GM08714 (cell line): ENCODE measurements around the gene AHCYL2.
"Not testable (repeated sequence)": the region's sequence is repeated elsewhere in the genome, so short reads cannot be mapped to it uniquely, and the experiment has no call there.

ENCODE experiments used
- H3K4me3 ChIP-seq: fragments of 200-500 bp; sonication (Bioruptor generic); 2 replicates; pipeline ENCODE4 v1.5.1; 2014; ENCODE audit warnings: mild to moderate bottlenecking, low read length, inconsistent platforms
- ZNF274 ChIP-seq: IDR thresholded peaks from 2 replicates; pipeline ENCODE4 v1.6.1; 2012; ENCODE audit warnings: mild to moderate bottlenecking, low read depth, low read length

The AHCYL2 gene

DNA sequence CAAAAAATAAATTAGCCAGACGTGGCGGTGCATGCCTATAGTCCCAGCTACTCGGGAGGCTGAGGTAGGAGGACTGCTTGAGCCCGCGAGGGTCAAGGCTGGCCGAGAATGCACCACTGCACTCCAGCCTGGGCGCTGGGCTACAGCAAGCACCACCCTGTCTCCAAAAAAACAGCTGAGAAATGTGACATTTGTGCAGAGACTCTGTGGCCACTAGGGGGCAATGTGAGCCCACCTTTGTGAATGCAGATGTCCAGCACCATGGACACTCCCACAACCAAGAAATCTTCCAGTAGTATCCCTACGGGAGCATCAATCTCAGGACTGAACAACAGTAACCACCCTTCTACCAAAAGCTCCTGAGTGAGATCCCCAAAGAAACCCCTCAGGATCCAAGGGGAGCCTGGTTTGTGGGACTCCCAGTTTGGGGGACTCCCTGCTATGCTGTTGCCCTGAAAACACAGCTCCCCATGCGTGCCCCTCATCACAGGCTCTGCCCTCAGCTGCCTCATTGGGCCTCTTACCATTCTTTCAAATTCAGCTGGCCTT is 6.2 kb upstream of the AHCYL2 start:
- H3K4me3 ChIP-seq: no peak overlapping the region
- no peak for TF ChIP-seq ZNF274

DNA sequence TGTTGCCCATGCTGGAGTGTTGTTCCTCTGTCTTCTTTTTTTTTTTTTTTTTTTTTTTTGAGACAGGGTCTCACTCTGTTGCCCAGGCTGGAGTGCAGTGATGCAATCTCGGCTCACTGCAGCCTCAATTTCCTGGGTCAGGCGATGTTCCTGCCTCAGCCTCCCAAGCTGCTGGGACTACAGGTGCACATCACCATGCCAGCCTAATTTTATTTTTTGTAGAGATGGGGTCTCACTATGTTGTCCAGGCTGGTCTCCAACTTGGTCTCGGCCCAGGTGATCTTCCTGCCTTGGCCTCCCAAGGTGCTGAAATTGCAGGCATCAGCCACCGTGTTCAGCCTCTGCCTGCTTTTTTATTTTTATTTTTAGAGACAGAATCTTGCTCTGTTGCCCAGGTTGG is 5.7 kb upstream of the AHCYL2 start:
- not testable (repeated sequence) for H3K4me3 ChIP-seq

DNA sequence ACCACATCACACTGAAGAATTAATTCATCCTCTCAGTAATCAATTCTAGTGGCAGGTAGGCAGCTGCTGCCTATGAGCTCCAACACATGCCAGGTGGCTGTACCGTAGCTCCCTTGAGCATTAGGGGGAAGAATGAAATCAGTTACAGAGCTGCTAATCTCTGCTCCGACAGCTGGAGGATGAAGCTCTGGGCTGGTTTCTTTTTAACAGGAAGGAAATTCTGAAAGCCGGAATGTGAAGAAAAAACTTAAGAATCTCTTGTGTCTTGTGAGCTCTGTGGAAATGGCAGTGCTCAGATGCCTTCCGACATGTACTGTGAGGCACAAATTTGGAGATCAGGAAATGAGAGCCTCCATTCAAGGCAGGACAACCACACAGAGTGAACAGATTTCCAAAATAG is 2.8 kb upstream of the AHCYL2 start:
- H3K4me3 ChIP-seq: peak overlapping the region; percentile 14; the same call in 1 of the 2 replicates
- no peak for TF ChIP-seq ZNF274

DNA sequence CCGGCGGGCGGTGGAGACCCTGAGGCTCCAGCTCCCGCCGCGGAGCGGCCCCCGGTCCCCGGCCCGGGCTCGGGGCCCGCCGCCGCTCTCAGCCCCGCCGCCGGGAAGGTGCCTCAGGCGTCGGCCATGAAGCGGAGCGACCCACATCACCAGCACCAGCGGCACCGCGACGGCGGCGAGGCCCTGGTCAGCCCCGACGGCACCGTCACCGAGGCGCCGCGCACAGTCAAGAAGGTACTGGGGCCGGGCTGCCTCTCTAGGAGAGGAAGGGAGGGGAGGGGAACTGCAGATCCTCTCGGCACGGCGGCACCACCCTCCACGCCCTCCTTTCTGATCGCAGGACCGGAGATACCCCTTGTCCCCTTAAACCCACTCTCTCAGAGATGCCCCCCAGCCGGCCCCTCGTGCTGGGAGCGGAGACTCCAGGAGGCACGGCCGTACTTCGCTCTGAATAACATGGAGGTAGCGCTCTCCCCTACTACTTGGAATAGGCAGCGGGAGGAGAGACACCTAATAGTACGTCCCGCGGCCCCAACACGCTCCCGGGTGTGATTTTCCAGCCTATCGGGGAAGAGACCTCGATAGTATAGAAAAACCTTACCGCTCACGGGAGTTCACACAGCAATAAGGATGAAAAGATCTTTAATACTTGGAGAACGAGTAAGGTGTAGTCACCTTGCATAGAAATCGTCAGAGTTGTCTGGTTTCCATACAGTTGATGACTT is 538 bp downstream of the AHCYL2 start:
- TF ChIP-seq ZNF274: no peak
- H3K4me3 ChIP-seq: peak overlapping the region; percentile 91

DNA sequence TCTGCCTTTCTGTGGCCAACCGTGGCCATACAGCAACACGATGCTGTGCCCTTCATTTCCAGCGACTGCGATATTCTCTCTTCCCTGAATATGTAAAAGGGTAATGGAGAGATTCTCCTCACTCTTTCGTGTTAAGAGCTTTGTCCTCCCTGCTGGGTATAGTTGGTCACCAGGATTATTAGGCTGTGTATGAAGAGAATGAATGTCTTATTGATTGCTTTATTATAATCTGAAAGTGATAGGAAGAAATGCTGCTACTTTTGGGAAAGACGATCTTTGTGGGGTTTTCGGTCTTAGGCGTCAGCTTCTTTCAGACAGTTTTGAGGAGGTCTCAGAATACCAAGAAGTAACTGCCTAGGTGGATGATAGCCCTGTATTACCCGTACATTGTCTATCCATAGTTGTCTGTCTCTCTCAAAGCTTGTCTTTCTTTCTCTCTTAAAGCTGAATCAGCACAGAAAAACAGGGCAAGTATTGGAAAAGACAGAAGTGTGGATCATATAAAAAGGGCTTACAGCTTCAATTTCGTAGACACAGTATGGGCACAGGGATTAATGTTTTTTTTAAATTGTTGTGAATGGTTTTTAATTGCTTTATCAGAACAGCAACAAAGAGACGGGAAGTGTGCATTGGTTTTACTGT is 1.2 kb downstream of the AHCYL2 start:
- H3K4me3 ChIP-seq: peak overlapping the region; percentile 91
- no peak for TF ChIP-seq ZNF274

DNA sequence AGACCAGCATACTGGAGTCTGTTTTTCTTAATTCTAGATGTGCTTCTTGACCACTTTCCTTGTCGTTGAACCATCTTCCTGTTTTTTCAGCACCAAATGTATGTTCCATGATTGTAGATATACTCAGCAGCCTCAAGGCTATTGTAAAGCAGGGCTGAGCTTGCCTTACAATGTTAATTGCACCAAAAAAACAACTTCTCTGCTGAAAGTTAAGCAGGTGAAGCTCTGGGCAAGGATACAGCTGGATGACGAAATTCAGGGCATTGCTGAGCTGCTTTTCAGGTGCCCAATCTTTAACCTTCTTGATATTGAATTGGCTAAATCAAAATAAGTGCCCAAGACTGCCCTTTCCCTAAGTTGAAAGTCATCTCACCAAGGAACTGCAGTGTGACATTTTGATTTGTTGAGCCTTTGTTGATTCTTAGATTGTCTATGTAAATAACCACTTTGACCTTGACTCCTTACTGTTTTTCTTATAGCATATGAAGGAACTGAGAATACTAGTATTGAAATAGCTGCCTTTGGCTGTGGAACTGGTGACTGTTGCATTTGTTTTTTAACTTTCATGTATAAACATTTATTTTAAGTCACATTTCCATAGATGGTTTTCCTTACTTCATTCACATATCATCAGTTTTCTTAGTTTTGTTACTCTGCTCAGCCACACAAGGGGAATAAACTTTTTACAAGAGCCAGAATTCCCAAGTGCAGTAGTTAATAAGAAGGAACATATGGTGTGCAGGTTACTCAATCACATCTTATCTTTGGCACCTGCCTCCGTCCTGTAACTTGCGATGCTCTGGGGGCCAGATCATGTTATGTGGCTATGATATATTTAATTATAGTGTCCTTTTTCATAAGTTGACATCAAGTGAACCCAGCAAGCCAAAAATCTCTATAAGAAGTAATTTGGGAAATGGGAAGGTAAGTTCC is 3.1 kb downstream of the AHCYL2 start:
- TF ChIP-seq ZNF274: no peak
- H3K4me3 ChIP-seq: no peak overlapping the region

DNA sequence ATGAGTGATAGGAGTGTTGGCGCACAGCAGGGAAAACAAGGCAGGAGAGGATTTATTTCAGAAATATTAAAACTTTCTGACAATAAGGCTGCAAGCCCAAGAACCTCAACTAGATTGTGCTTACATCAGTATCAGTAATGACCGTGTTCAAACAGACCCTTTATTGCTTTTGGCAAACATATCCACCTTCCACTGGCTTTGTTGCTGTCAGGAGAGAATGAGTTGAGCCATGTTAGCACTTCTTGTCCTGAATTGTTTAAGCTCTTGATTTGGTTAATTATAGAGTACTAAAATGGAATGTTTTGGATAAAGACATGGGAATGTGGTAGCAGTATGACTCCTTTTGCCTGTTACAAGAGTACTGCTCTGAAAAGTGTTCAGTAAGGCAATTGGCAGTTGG is 3.8 kb downstream of the AHCYL2 start:
- no peak for TF ChIP-seq ZNF274
- no peak overlapping the region for H3K4me3 ChIP-seq

DNA sequence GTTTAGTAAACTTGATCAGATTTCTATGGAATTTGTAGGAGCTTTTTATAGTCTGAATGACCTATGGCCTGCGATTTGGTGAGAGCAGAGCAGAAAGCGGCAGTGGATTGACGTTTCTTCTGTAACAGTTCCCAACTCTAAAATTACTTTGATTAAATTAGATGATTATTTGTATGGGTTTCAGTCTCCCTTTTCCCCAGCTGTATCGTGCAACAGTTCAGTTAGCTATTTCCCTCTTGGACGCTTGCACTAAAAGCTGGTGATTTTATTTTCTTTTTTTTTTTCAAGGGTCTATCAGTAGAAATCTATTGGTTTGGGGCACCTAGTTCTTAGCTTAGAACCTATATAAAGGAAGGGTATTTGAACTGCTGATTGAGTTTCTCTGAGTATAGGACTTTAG is 6.8 kb downstream of the AHCYL2 start:
- TF ChIP-seq ZNF274: no peak
- no peak overlapping the region for H3K4me3 ChIP-seq

DNA sequence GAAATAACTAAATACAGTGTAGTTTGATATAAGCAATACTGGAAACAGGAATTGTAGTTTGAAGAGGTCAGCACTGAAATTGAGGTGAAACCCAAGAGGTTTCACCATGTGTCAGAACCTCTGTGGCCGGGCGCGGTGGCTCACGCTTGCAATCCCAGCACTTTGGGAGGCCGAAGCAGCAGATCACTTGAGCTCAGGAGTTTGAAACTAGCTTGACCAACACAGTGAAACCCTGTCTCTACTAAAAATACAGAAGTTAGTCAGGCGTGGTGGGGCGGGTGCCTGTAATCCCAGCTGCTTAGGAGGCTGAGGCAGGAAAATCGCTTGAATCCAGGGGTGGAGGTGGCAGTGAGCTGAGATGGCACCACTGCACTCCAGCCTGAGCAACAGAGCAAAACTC is 13.7 kb downstream of the AHCYL2 start:
- no peak overlapping the region for H3K4me3 ChIP-seq
- TF ChIP-seq ZNF274: no peak

DNA sequence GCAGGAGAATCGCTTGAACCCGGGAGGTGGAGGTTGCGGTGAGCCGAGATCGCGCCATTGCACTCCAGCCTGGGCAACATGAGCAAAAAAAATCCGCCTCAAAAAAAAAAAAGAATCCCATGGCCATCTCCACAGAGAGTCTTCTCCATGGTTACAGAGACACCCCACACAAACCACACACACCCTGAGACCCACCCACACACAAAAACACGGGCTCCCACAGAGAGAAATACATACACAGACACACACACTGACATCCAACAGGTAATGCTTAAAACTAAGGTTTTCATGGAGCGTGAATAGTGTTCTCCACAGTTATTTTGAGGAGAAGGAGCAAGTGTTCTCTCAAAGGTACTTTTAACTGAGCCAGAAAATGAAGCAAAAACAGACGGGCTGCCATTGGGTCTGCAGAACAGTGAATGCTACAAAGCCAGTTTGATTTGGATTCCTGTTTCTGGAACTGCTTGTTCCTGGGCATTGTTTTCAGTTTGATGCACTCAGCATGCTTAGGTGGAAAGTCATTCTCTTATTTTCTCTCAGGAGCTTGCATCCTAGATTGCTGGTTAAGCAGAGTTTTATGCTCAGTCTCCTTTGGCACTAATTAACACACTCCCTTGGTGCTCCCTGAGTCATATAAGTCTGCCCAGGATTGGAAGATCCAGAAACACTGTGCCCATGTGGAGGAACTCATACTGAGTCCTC is 15.4 kb downstream of the AHCYL2 start:
- no peak overlapping the region for H3K4me3 ChIP-seq
- TF ChIP-seq ZNF274: no peak

DNA sequence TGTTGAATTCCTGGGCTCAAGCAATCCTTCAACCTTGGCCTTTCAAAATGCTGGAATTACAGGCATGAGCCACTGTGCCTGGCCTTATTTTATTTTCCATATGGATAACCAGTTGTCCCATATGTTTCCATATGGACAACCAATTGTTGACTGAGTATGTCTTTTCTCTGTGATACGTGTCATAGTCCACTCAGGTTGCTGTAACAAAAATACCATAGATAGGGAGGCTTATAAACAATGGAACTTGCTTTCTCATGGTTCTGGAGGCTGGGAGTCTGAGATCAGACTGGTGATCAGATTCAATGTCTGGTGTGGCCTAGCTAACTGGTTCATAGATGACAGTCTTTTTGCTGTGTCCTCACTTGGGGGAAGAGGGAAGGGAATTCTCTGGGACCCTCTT is 19.4 kb downstream of the AHCYL2 start:
- H3K4me3 ChIP-seq: no peak overlapping the region
- no peak for TF ChIP-seq ZNF274

DNA sequence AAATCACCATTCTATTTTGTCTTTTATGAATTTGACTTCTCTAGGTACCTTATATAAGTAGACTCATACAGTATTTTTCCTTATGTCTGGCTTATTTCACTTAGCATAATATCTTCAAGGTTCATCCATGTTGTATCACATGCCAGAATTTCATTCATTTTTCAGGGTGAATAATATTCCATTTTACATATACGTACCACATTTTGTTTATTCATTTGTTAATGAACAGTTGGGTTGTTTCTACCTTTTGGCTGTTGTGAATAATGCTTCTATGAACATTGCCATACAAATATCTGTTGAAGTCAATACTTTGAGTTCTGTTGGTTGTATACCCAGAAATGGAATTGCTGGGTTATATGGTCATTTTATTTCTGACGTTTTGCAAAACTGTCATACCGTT is 20.7 kb downstream of the AHCYL2 start:
- TF ChIP-seq ZNF274: no peak
- no peak overlapping the region for H3K4me3 ChIP-seq

DNA sequence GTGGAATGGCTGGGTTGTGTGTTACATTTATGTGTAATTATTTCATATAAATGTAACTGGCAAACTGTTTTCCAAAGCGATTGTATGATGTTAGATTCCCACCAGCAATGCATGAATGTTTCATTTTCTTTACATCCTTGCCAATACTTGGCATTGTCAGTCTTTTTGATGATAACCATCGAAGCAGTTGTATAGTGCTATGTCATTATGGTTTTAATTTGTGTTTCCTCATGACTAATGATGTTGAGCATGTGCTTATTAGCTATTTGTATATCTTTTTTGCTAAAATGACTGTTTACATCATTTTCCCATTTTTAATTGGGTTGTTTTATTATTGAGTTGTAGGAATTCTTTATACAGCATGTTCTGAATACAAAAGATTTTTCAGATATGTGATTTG is 22.3 kb downstream of the AHCYL2 start:
- no peak for TF ChIP-seq ZNF274
- H3K4me3 ChIP-seq: no peak overlapping the region

DNA sequence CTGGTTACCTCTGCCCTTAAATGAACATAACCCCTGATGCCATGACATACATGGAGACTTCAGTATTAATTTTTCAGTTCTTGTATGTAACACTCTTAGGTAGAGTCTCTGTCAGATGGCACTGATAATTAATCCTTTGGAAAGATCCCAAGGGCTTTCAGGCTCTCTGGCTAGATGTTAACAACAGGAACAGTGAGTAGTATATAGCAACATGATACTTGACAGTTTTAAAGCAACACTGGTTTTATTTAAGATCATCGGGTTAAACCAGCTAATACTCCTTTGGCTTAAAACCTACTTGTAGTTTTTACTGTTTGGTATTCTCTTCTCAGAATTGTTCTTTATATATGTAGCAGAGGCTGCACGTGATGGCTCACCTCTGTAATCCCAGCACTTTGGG is 27.3 kb downstream of the AHCYL2 start:
- no peak overlapping the region for H3K4me3 ChIP-seq
- TF ChIP-seq ZNF274: no peak

DNA sequence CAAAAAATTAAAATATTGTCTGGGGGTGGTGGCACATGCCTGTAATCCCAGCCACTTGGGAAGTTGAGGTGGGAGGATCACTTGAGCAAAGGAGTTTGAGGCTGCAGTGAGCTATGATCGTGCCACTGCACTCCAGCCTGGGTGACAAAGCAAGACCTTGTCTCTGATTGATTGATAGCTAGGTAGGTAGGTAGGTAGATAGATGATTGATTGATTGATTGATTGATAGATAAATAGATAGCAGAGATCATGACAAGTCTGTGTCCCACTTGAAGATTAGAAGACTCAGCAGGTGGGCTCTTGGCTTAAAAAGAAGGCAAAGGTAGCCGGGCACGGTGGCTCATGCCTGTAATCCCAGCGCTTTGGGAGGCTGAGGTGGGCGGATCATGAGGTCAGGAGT is 27.8 kb downstream of the AHCYL2 start:
- not testable (repeated sequence) for H3K4me3 ChIP-seq
